B cell (primary cell): ENCODE data around the gene NDC1.

Experiments used
- EZH2 ChIP-seq: IDR thresholded peaks from 2 replicates; pipeline ENCODE4 v1.6.1; 2012; ENCODE audit warnings: borderline replicate concordance, low read depth, mild to moderate bottlenecking, moderate library complexity, low read length; ENCODE audit not compliant: insufficient read depth, poor library complexity, severe bottlenecking
- TF ChIP-seq, protein P1 (sequence below): fragments of 200-600 bp; IDR thresholded peaks from one replicate; pipeline ENCODE4 v1.8.0; 2022; ENCODE audit warnings: antibody characterized with exemption, mild to moderate bottlenecking

DNA sequence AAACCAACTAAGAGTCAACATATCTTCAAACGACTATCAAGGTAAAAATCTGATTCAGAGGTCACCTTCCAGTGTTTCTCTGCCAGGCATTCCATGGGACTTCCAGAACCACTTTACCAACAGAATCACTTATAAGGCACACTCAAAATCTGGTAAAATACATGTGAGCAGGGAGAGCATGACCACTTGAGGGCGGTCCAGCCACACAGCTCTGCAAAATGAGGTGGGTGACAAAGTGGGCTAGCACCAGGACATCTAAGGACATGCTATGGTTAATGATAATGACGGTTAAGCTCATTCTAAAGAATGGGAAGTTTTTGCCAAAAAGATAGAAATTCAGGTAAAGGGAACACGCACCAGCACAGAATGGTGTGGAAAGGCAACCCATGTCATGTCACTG lies 74.6 kb downstream of the NDC1 start:
- TF ChIP-seq, protein P1, sequence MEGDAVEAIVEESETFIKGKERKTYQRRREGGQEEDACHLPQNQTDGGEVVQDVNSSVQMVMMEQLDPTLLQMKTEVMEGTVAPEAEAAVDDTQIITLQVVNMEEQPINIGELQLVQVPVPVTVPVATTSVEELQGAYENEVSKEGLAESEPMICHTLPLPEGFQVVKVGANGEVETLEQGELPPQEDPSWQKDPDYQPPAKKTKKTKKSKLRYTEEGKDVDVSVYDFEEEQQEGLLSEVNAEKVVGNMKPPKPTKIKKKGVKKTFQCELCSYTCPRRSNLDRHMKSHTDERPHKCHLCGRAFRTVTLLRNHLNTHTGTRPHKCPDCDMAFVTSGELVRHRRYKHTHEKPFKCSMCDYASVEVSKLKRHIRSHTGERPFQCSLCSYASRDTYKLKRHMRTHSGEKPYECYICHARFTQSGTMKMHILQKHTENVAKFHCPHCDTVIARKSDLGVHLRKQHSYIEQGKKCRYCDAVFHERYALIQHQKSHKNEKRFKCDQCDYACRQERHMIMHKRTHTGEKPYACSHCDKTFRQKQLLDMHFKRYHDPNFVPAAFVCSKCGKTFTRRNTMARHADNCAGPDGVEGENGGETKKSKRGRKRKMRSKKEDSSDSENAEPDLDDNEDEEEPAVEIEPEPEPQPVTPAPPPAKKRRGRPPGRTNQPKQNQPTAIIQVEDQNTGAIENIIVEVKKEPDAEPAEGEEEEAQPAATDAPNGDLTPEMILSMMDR = no peak
- no peak for TF ChIP-seq EZH2
